Hematopoietic multipotent progenitor cell treated with erythropoietin and hydrocortisone succinate and interleukin-3 and kit ligand, for 6 days (in vitro differentiated cells): ENCODE results near the gene TPBGL.

Experiments used
- DNase-seq: peaks from one replicate; pipeline ENCODE4 v3.0.0-alpha.2; 2015

The TPBGL gene

GRCh38 chr11:75246671-75247350 is 6.2 kb downstream of the TPBGL start:
- no peak for DNase-seq

DNA sequence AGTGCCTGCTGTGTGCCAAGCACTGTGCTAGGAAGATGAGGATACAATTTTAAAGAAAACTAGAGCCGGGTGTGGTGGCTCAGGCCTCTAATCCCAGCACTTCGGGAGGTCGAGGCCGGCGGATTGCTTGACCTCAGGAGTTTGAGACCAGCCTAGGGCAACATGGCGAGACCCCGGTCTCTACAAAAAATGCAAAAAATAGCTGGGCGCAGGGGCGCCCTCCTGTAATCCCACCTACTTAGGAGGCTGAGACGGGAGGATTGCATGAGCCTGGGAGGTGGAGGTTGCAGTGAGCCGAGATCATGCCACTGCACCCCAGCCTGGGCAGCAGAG is 8.3 kb downstream of the TPBGL start:
- no peak for DNase-seq

DNA sequence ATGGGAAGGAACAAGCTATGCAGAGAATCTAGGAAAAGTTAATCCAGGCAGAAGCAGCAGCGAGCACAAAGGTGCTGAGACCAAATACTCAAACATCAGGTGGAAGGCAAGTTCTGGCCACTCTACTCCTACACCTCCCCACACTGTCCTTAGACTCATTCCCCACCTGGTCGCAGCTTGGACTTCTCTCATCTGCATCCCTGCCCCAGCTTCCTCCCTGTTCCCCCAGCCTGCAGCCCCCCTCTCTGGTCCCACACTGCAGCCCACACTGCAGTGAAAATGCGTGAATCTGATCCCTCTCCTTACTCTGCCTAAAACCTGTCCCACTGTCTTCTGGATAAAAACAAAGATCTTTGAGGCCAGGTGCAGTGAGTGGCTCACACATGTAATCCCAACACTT is 9.1 kb downstream of the TPBGL start:
- no peak for DNase-seq

DNA sequence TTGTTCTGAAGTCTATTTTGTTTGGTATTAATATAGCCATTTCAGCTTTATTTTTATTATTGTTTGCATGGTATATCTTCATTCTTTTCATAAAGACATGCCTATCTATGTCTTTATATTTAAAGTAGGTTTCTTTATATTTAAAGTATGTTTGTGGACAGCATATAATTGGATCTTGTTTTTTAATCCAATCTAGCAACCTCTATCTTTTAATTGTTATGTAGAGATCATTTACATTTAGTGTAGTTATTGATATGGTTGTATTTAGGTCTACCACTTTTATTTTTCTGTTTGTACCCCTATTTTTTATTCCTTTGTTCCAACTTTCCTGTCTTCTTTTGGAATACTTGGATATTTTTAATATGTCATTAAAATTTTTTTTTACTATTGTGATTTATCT is 13.8 kb downstream of the TPBGL start:
- DNase-seq, result no peak

DNA sequence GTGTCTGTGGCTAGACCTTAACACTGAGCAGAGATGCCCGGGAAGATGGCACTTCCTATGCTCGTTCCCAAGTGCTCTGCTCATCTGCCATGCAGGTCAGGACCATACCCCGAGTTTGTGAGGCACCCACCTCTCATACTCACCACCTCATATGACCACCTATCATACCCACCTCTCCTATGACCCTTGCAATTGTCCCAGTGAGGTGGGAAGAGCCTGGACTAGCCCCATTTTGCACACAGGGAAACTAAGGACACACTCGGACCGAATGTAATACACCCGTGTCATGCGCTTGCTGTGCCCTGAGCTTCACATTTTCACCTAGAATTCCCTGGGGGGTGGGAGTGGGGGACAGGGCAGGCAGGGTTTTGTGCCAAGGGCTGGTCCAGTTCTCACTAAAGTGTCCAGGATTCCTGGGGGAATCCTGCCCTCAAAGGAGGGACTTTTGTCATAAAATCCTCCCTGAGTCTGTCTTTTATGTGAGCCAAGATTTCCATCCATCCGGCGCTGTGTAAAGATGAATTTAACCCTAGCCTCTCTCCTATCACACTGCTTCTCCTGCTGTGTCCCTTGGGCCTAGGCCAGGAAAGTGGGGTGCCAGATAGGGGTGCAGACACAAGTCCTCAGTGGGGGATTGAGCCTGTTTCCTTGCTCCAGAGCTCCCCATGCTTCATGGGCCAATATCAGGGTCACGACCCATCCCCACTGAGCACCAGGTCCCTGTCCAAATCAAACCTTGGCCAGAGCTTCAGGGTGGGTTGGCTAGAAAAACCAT is 20.0 kb downstream of the TPBGL start:
- DNase-seq, result no peak

DNA sequence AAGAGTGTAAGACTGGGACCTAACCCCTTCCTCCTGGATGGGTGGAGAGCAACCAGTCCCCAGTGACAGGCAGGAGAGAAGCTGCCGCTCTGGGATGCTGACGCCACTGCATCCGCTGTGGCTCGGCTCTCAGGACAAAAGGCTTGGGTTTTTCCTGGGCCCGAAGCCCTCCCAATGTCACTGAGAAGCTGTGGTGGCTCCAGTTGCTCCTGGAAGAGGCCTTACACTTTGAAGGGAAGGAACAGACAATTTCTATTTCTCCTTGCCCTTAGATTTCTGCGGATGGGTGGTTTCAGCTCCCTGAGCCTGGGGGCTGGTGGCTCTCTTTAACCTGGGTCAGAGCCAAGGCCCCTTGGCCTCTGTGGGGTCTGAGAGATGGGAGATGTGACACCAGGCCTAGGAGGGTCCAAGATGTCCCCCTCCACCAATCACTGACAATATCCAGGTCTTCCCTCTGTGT is 21.4 kb downstream of the TPBGL start:
- DNase-seq, result no peak

DNA sequence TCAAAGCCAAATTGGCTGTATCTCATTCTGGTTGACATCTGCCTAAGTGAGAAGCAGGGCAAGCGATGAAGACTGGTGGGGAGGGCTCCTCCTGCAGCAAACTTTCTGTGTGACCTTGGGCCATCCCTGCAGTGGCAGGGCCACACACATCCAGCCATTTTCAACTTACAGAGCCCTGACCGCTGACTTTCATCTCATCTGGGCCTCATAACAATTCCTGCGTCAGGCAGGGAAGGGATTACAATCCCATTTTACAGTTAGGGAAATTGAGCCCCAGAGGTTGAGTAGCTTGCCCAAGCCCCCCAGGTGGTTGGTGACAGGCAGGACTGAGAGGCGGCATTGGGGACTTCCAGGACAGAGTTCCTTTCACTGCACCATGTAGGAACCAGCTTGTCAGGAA is 21.9 kb downstream of the TPBGL start:
- no peak for DNase-seq

DNA sequence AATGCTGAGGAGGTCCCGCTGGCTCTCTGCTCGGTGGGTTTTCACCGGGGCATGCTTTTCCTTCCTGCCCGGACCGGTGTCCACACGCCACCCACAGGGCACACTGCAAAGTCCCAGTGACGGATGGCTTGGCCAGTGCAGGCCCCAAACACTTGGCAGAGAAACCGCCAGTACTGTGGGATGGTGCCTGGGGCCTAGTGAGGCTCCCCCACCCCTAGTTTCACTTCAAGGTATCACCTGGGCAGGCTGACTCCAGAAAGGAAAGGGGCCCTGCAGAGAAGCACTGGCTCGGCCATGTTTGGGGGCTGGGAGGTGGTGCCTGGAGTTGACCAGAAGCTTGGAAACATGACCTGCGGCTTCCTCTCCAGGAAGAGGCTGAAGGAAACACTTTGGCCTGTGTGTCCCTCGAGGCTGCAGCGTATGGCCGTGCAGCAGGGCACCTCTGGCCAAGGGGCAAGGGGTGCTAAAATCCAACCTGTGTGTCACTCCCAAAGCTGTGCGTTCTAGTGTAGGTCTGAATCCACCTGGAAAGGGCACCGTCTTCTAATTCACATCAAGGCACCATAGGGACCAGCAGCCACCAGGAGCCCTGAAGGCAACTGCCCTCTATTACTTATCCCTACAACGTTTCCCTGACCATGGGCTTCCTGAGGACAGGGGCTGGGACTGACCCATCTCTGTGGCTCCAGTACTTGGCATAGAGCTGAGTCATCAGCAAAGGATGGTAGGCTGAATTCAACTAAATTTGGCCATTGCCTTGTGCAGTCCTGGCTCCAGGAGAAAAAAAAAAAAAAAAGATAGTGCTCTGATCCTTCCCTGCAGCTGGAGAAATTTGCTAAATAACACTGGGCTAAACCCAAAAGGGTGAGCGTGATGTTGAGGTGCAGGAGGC is 22.6 kb downstream of the TPBGL start:
- DNase-seq, result no peak

DNA sequence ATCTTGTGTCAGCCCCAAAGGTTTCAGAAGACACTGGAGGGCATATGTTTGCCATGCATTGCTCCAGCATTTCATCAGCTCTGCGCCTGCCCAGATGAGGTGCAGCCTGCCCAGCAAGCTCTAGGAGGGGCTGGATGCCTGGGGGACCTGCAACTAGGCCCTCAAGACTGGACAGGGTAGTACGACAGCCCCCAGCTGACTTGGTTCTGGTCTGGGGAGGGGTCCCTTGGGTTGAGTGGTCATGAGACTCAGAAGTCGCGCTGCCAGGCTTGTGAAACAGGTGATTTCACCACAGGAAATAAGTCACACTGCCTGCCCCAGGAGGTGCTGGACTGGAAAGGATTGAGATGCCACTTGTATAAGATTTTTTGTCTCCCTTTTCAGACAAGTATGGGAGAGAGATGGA is 23.4 kb downstream of the TPBGL start:
- no peak for DNase-seq

- no peak for DNase-seq
These were observed 23.8 kb downstream of the TPBGL start for GRCh38 chr11:75264356-75264755.

- DNase-seq, result no peak
These were observed 24.4 kb downstream of the TPBGL start for GRCh38 chr11:75264971-75265370.

DNA sequence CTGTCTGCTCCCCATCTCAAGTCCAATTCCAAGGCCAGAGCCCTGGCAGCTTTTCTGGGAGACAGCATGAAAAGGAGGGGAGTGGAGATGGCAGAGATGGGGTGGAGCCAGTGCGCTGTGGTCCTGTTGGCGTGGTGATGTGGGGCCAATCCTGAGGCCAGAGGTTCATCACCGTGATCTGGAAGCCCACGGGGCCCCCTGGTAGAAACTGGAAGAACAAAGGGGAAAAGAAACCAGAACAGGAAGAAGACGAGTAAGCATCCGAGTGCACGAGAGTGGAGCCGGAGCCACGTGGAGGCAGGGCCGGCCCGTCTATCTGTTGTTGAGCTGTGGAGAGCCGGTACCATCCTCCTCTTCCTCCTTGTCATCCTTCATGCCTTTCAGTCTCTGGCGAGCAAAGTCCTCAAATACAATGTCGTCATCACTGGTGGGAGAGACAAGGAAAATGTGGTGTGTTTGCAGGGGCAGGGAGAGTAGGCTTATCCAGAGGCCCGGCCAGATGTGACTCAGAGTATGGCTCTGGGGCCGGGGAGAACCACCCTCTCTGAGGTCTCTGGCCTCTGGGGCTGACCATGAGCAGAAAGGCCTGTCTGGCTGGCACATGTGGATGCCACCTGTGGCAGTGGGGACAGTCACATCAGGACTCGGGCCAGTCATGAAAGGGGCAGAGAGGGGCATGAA is 25.4 kb downstream of the TPBGL start:
- no peak for DNase-seq

DNA sequence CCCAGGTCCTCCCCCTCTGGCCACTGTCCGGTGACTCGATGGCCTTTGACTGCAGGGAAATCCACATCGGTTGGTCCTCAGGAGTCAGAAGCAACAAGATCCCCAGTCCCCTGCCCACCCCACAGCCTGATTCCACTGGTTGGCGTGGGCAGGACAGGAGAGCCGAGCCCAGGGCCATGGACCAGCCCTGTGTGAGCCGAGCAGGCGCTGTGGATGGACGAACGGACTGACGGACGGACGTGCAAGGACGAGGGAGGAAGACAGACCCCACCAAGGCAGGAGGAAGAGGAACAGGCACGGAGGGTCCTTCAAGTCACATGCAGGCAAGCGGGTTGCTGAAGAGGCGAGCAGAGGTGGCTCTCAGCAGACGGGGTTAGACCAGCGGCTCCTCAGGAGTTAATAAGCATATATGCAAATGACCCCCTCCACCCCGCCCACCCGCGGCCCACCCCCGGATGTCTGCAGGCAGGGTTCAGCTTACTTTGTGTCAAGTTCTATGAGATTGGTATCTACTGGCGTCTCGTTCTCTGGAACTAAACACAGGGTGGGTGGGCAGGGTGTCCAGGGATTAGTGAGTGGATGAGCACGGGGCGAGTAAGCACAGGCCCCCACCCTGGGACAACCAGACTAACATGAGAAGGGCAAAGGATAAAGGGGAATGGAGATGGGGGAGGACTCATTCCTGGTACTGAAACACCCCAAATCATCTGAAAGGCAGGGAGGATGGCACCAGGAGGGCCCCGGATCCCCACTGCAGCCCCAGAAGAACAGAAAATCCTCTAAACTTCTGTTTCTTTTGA is 26.8 kb downstream of the TPBGL start:
- no peak for DNase-seq

- no peak for DNase-seq
These were observed 28.2 kb downstream of the TPBGL start for GRCh38 chr11:75268626-75269366.

- no peak for DNase-seq
These were observed 28.7 kb downstream of the TPBGL start for GRCh38 chr11:75269367-75269660.

DNA sequence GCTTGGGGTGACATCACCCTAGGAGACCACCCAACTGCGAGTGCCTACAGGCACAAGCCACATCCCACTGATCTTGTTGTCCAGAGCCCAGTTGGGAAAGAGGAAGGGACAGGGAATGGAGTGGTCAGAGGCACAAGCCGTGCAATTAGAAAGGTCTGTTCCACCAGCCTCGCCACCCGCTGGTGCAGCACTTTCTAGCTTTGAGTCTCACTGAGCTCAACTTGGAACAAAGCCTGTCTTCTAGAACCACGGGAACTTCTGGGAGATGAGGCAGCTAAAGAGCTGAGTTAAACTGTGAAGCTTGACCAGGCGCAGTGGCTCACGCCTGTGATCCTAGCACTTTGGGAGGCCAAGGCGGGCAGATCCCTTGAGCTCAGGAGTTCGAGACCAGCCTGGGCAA is 29.3 kb downstream of the TPBGL start:
- no peak for DNase-seq

DNA sequence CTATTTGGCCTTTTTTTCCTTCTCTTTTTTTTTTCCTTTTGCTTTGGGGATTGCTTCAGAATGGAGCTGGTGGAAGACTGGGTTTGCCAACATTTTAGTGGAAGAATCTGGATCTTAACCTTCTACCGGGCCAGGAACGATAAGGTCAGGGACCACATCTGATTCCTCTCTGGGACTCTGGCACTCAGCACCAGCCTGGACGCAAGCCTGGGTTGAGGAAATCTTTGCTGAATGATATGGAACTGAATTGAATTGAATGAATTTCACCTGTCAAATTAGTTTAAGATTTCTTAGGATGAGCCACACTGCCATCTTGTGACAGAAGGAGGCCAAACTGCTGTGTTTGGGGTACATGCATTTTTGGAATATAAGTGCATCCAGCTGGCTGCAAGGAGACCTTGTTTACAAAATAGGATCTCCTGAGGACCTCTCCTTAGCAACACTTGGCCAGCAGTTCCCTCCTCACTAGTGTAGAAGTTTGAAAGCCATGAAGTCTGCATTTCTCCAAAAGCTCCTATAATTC is 30.4 kb downstream of the TPBGL start:
- DNase-seq, result peak; percentile 43

GRCh38 chr11:75271730-75272129 is 31.2 kb downstream of the TPBGL start:
- DNase-seq, result no peak

- DNase-seq, result no peak
These were observed 31.8 kb downstream of the TPBGL start for GRCh38 chr11:75272391-75272790.

- no peak for DNase-seq
These were observed 32.3 kb downstream of the TPBGL start for GRCh38 chr11:75272821-75273301.
